H1 (cell line): Measurements from ENCODE around the gene PCDHB12. TPM values are rescaled to one million over a fixed set of nuclear protein-coding genes. Genes with fewer than 3 reads are reported as not detected.
"Not testable (repeated sequence)": the region's sequence is repeated elsewhere in the genome, so short reads cannot be mapped to it uniquely, and the experiment has no call there.

Experiments used
- CTCF ChIA-PET: fragments of 300-600 bp; sonication (Branson Sonifier 250); formaldehyde crosslinking; loops from one replicate; lab custom pipeline; 2021; ENCODE audit not compliant: partially characterized antibody; lab: Charles Lee
- POLR2A ChIA-PET: fragments of 300-600 bp; sonication (Branson Sonifier 250); formaldehyde crosslinking; loops from one replicate; lab custom pipeline; 2021; ENCODE audit warnings: inconsistent platforms; ENCODE audit not compliant: partially characterized antibody; lab: Charles Lee
- DNase-seq, 2 experiments: peaks; one replicate each; pipeline versions ENCODE4 v3.0.0 to v3.0.0-alpha.2; 2010 to 2022; ENCODE audit warnings: low spot score in 2 of 2, low read depth in 1 of 2, mixed read lengths in 1 of 2
- FAIRE-seq: peaks from 2 replicates; lab custom pipeline; 2011; peaks lifted over from hg19 to GRCh38; lab: Jason Lieb, UNC
- H2AFZ ChIP-seq: 2 replicates; pipeline ENCODE4 v1.8.1; 2012; ENCODE audit warnings: low read length, inconsistent platforms
- H2AK5ac ChIP-seq: 2 replicates; pipeline ENCODE4 v1.6.1; 2013; ENCODE audit warnings: low read depth, low read length
- H2BK120ac ChIP-seq: replicated peaks from 2 replicates; pipeline ENCODE3; 2013; ENCODE audit warnings: low read depth, low read length, inconsistent platforms
- H2BK12ac ChIP-seq: 2 replicates; pipeline ENCODE4 v1.6.1; 2013; ENCODE audit warnings: low read depth, low read length
- H2BK15ac ChIP-seq: 2 replicates; pipeline ENCODE4 v1.6.1; 2013; ENCODE audit warnings: low read length
- H2BK20ac ChIP-seq: 2 replicates; pipeline ENCODE4 v1.6.1; 2013; ENCODE audit warnings: low read length
- H2BK5ac ChIP-seq: 2 replicates; pipeline ENCODE4 v1.6.1; 2013; ENCODE audit warnings: low read depth, low read length
- H3K14ac ChIP-seq: 2 replicates; pipeline ENCODE4 v1.6.1; 2013; ENCODE audit warnings: inconsistent platforms; ENCODE audit not compliant: insufficient read length
- H3K18ac ChIP-seq: 2 replicates; pipeline ENCODE4 v1.6.1; 2013; ENCODE audit warnings: low read length; ENCODE audit errors: extremely low read depth
- H3K23ac ChIP-seq: 2 replicates; pipeline ENCODE4 v1.6.1; 2013; ENCODE audit warnings: inconsistent platforms; ENCODE audit not compliant: insufficient read length
- H3K23me2 ChIP-seq: 2 replicates; pipeline ENCODE4 v1.6.1; 2013; ENCODE audit warnings: low read depth, low read length
- H3K27ac ChIP-seq: 2 replicates; pipeline ENCODE4 v1.6.1; 2011; ENCODE audit warnings: low read depth, low read length, inconsistent platforms
- H3K27me3 ChIP-seq, 4 experiments: replicated peaks in 1 of 4; 1 replicate in 1 of 4; 2 replicates in 3 of 4; pipeline versions ENCODE4 v1.6.1 to v1.8.1; 2011 to 2013; ENCODE audit warnings: low read length in 3 of 4, mild to moderate bottlenecking in 3 of 4, inconsistent platforms in 2 of 4, mixed read lengths in 2 of 4, moderate library complexity in 1 of 4; ENCODE audit not compliant: control insufficient read depth in 3 of 4, insufficient read depth in 3 of 4; ENCODE audit errors: extremely low read depth in 1 of 4
- H3K36me3 ChIP-seq, 4 experiments: 2 replicates each; pipeline versions ENCODE4 v1.6.1 to v1.8.1; 2011 to 2013; ENCODE audit warnings: mild to moderate bottlenecking in 4 of 4, low read length in 3 of 4, moderate library complexity in 2 of 4, control low read depth in 1 of 4, inconsistent platforms in 1 of 4; ENCODE audit not compliant: insufficient read depth in 4 of 4, control insufficient read depth in 2 of 4
- H3K4ac ChIP-seq: replicated peaks from 2 replicates; pipeline ENCODE3; 2013; ENCODE audit warnings: low read length, low read depth, mixed read lengths, inconsistent platforms; ENCODE audit not compliant: insufficient read length
- H3K4me1 ChIP-seq, 4 experiments: replicated peaks in 1 of 4; 1 replicate in 1 of 4; 2 replicates in 3 of 4; pipeline versions ENCODE4 v1.6.1 to v1.8.1; 2011 to 2013; ENCODE audit warnings: low read length in 3 of 4, inconsistent platforms in 2 of 4, mixed read lengths in 1 of 4; ENCODE audit not compliant: insufficient read depth in 4 of 4, control insufficient read depth in 3 of 4
- H3K4me2 ChIP-seq, 2 experiments: 2 replicates each; pipeline versions ENCODE4 v1.6.1 to v1.8.1; 2011 to 2013; ENCODE audit warnings: low read depth in 2 of 2, low read length in 2 of 2, control low read depth in 1 of 2, inconsistent platforms in 1 of 2, mild to moderate bottlenecking in 1 of 2; ENCODE audit not compliant: insufficient read depth in 1 of 2
- H3K4me3 ChIP-seq, 4 experiments: fragments of 200-600, 300-600 bp in 1 of 4; sonication (generic), shearing (Covaris generic), sonication (Bioruptor Twin) in 1 of 4; 2 replicates each; pipeline versions ENCODE4 v1.5.1 to v1.8.1; 2011 to 2016; ENCODE audit warnings: low read length in 4 of 4, low read depth in 3 of 4, control low read depth in 2 of 4, inconsistent platforms in 2 of 4, mild to moderate bottlenecking in 2 of 4, mixed read lengths in 1 of 4, moderate library complexity in 1 of 4; ENCODE audit not compliant: insufficient read depth in 2 of 4; ENCODE audit errors: extremely low read depth in 1 of 4
- H3K56ac ChIP-seq: replicated peaks from 2 replicates; pipeline ENCODE3; 2013; ENCODE audit warnings: low read depth, mild to moderate bottlenecking, mixed read lengths, low read length, inconsistent platforms; ENCODE audit not compliant: insufficient read length
- H3K79me1 ChIP-seq: 2 replicates; pipeline ENCODE4 v1.6.1; 2013; ENCODE audit warnings: low read depth, low read length, control low read depth
- H3K79me2 ChIP-seq, 2 experiments: 2 replicates each; pipeline versions ENCODE4 v1.6.1 to v1.8.1; 2012 to 2013; ENCODE audit warnings: low read length in 2 of 2, mild to moderate bottlenecking in 2 of 2, inconsistent platforms in 1 of 2; ENCODE audit not compliant: insufficient read depth in 2 of 2, control insufficient read depth in 1 of 2
- H3K9ac ChIP-seq, 4 experiments: replicated peaks in 1 of 4; 1 replicate in 1 of 4; 2 replicates in 3 of 4; pipeline versions ENCODE4 v1.6.1 to v1.8.1; 2011 to 2013; ENCODE audit warnings: low read depth in 3 of 4, low read length in 3 of 4, control low read depth in 2 of 4, mild to moderate bottlenecking in 2 of 4, moderate library complexity in 2 of 4, inconsistent platforms in 1 of 4; ENCODE audit errors: extremely low read depth in 1 of 4
- H3K9me3 ChIP-seq, 2 experiments: 2 replicates each; pipeline versions ENCODE4 v1.6.1 to v1.8.1; 2012 to 2013; ENCODE audit warnings: mild to moderate bottlenecking in 2 of 2, moderate library complexity in 2 of 2, control low read depth in 1 of 2, inconsistent platforms in 1 of 2, low read depth in 1 of 2, low read length in 1 of 2, mixed read lengths in 1 of 2; ENCODE audit not compliant: insufficient read depth in 2 of 2
- H4K20me1 ChIP-seq, 2 experiments: replicated peaks in 1 of 2; 2 replicates each; pipeline versions ENCODE3 to v1.8.1; 2011 to 2013; ENCODE audit warnings: inconsistent platforms in 2 of 2, low read length in 2 of 2, mild to moderate bottlenecking in 1 of 2; ENCODE audit not compliant: insufficient read depth in 2 of 2, control insufficient read depth in 1 of 2
- H4K5ac ChIP-seq: 2 replicates; pipeline ENCODE4 v1.6.1; 2013; ENCODE audit warnings: low read length, low read depth, mixed read lengths, inconsistent platforms; ENCODE audit not compliant: insufficient read length
- H4K8ac ChIP-seq: 2 replicates; pipeline ENCODE4 v1.8.0; 2013; ENCODE audit warnings: mild to moderate bottlenecking, moderate library complexity, low read length, inconsistent platforms; ENCODE audit not compliant: insufficient read depth; ENCODE audit errors: extremely low read depth
- H4K91ac ChIP-seq: replicated peaks from 2 replicates; pipeline ENCODE3; 2013; ENCODE audit warnings: low read length, mixed read lengths, inconsistent platforms; ENCODE audit not compliant: insufficient read length
- WGBS, 2 experiments: shearing (Covaris generic) in 1 of 2; methylation state at CpG; one replicate each; pipeline versions ENCODE4 v1.1.6 to v1.1.7; 2013 to 2015; ENCODE audit warnings: low lambda C conversion rate in 2 of 2, mixed read lengths in 2 of 2, inconsistent platforms in 1 of 2, low coverage in 1 of 2, missing lambda C conversion rate in 1 of 2; ENCODE audit not compliant: insufficient replicate concordance in 2 of 2, insufficient coverage in 1 of 2, insufficient read length in 1 of 2; ENCODE audit errors: extremely low coverage in 1 of 2, missing lambda C conversion rate in 1 of 2; 5-methylcytosine and 5-hydroxymethylcytosine counted together
- polyA plus RNA-seq, 7 experiments: library from polyadenylated mRNA; depleted of rRNA in 3 of 7; stranded (reverse) in 5 of 7; unstranded in 2 of 7; fragments of >200 nt in 5 of 7; fragments of 200-250 nt in 2 of 7; gene quantifications; 1 replicate in 5 of 7; 2 replicates in 1 of 7; 4 replicates in 1 of 7; pipeline versions ENCODE4 v1.2.1 to v1.2.3, GENCODE V29; 2011 to 2013; ENCODE audit warnings: missing spikeins in 2 of 7, mixed read lengths in 2 of 7
- total RNA-seq: library from RNA; stranded (reverse); fragmentation: NEBNext Ultra II Directional; extraction: Animal tissue kit (Norgen Biotek cat#: 25700); gene quantifications from 2 replicates; pipeline ENCODE4 v1.2.1, GENCODE V29; 2021

The PCDHB12 gene
- total and polyA plus RNA-seq, 2 of the 8 experiments (the other 6 are each of a cell fraction or from before 2014, with no cell fraction given), result 1.1 to 2.0 TPM

DNA sequence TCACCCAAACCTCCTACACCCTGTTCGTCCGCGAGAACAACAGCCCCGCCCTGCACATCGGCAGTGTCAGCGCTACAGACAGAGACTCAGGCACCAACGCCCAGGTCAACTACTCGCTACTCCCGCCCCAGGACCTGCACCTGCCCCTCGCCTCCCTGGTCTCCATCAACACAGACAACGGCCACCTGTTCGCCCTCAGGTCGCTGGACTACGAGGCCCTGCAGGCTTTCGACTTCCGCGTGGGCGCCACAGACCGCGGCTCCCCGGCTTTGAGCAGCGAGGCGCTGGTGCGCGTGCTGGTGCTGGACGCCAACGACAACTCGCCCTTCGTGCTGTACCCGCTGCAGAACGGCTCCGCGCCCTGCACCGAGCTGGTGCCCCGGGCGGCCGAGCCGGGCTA is 7.4 kb upstream of the PCDHB12 start:
- H3K36me3 ChIP-seq, H3K79me1 ChIP-seq, H2BK120ac ChIP-seq, H2BK12ac ChIP-seq, H3K56ac ChIP-seq, H3K4ac ChIP-seq, H3K18ac ChIP-seq, POLR2A ChIA-PET, H2AFZ ChIP-seq, H4K91ac ChIP-seq, H3K27ac ChIP-seq, H3K23ac ChIP-seq, H2AK5ac ChIP-seq, H3K9ac ChIP-seq, H3K27me3 ChIP-seq, H3K23me2 ChIP-seq, FAIRE-seq, H3K9me3 ChIP-seq, H3K4me3 ChIP-seq, H4K20me1 ChIP-seq, H3K79me2 ChIP-seq, H2BK5ac ChIP-seq, H4K5ac ChIP-seq, H3K4me1 ChIP-seq, H4K8ac ChIP-seq, H3K4me2 ChIP-seq, H2BK20ac ChIP-seq, H2BK15ac ChIP-seq, H3K14ac ChIP-seq, DNase-seq: not testable (repeated sequence)
- 95% methylated on average over 8 of the region's 38 CpGs; no CpG with 5 or more reads in 1 of the 2 experiments for WGBS, 2 experiments
- CTCF ChIA-PET, result interaction anchor here (1.6 to 2.3 kb wide), 2 partner anchors 19 to 22 kb away, joined by 8 to 12 read pairs; partner anchors contain the start of genes PCDHB14 and PCDHB16

DNA sequence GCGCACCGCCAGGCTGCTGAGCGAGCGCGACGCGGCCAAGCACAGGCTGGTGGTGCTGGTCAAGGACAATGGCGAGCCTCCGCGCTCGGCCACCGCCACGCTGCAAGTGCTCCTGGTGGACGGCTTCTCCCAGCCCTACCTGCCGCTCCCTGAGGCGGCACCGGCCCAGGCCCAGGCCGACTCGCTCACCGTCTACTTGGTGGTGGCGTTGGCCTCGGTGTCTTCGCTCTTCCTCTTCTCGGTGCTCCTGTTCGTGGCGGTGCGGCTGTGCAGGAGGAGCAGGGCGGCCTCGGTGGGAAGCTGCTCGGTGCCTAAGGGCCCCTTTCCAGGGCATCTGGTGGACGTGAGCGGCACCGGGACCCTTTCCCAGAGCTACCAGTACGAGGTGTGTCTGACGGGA is 6.9 kb upstream of the PCDHB12 start:
- not testable (repeated sequence) for H3K79me1 ChIP-seq, H3K4ac ChIP-seq, H2BK5ac ChIP-seq, FAIRE-seq, H4K5ac ChIP-seq, H3K36me3 ChIP-seq, H3K23me2 ChIP-seq, H2AK5ac ChIP-seq, H3K9me3 ChIP-seq, H3K4me2 ChIP-seq, DNase-seq, H4K91ac ChIP-seq, H3K14ac ChIP-seq, H3K56ac ChIP-seq, H4K20me1 ChIP-seq, H2BK15ac ChIP-seq, H3K4me1 ChIP-seq, H2BK20ac ChIP-seq, H2BK12ac ChIP-seq, H3K27me3 ChIP-seq, H3K79me2 ChIP-seq, H4K8ac ChIP-seq, H3K27ac ChIP-seq, H3K23ac ChIP-seq, H3K4me3 ChIP-seq, H3K9ac ChIP-seq, H2BK120ac ChIP-seq, H2AFZ ChIP-seq, H3K18ac ChIP-seq
- ChIA-PET CTCF (interaction anchor here (0.6 to 2.3 kb wide), 13 partner anchors 9 to 654 kb away, joined by 3 to 12 read pairs (median 4); partner anchors contain the start of genes PCDHB10, PCDHB14, PCDHB16 and PCDHB4), POLR2A (interaction anchor here (0.6 kb wide), 1 partner anchor 279 kb away, joined by 3 read pairs; no protein-coding TSS in a partner anchor)
- 91% methylated on average over 11 of the region's 35 CpGs; no CpG with 5 or more reads in 1 of the 2 experiments for WGBS, 2 experiments
